Bronchial epithelial cell (primary cell): ENCODE results near the gene POLR3GL. TPM values are rescaled to one million over a fixed set of nuclear protein-coding genes. Genes with fewer than 3 reads are reported as not detected.
"Not testable (repeated sequence)": the region's sequence is repeated elsewhere in the genome, so short reads cannot be mapped to it uniquely, and the experiment has no call there.

ENCODE experiments used
- DNase-seq: peaks from one replicate; pipeline ENCODE4 v3.0.0-alpha.2; 2010; ENCODE audit warnings: low read depth
- FAIRE-seq: peaks from 2 replicates; lab custom pipeline; 2011; peaks lifted over from hg19 to GRCh38; lab: Jason Lieb, UNC
- H3K27me3 ChIP-seq: 2 replicates; pipeline ENCODE4 v1.5.1; 2011; ENCODE audit warnings: low read length; ENCODE audit not compliant: control insufficient read depth, insufficient read depth
- H3K36me3 ChIP-seq: 2 replicates; pipeline ENCODE4 v1.5.1; 2011; ENCODE audit warnings: low read length; ENCODE audit not compliant: control insufficient read depth, insufficient read depth
- H3K4me3 ChIP-seq: 2 replicates; pipeline ENCODE4 v1.5.1; 2011; ENCODE audit warnings: mild to moderate bottlenecking, low read depth, low read length, control low read depth
- total RNA-seq: library from RNA; depleted of rRNA; stranded (reverse); fragments of >200 nt; gene quantifications from 2 replicates; pipeline ENCODE4 v1.2.1, GENCODE V29; 2014
- TF ChIP-seq, protein P1 (sequence below): IDR thresholded peaks from 2 replicates; pipeline ENCODE4 v1.5.1; 2011; ENCODE audit warnings: mild to moderate bottlenecking, moderate library complexity, low read length, control low read depth, inconsistent platforms; ENCODE audit not compliant: insufficient read depth, severe bottlenecking

Gene POLR3GL
- total RNA-seq, 1 donor from 2014 or later, result 4.7 TPM

DNA sequence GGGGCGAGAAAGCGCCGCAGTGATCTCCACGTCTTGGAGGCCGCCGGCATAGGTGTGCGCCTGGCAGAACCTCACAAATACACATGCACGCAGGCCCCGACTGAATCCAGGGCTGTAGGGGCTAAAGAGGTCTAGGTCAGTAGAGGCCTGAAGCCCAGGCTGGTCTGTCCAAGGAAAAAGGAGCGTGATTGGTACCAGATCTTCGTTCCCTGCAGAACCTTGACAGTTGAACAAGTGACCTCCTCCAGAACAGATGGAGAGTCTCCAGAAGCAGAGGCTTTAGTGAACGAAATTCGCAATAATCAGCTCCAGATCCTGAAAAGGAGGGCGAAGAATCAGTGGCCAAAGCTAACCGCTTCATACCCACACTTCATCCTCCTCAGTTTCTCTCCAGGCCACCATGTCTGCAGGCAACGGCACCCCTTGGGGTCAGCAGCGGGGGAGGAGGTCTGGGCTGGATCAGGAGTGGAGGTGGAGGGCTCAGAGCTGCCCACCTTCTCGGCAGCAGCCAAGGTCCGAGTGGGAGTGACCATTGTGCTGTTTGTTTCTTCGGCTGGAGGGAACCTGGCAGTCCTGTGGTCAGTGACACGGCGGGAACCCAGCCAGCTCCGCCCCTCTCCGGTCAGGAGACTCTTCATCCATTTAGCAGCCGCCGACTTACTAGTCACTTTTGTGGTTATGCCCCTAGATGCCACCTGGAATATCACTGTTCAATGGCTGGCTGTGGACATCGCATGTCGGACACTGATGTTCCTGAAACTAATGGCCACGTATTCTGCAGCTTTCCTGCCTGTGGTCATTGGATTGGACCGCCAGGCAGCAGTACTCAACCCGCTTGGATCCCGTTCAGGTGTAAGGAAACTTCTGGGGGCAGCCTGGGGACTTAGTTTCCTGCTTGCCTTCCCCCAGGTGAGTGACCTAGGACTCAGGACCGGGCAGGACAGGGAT is 45.2 kb upstream of the POLR3GL start:
- FAIRE-seq (no peak), DNase-seq (peak; percentile 27)
- H3K36me3 ChIP-seq, result peaks cover 5% of the 10 kb centered on the region
- no peaks in the 10 kb centered on the region for H3K27me3 ChIP-seq
- TF ChIP-seq, protein P1, sequence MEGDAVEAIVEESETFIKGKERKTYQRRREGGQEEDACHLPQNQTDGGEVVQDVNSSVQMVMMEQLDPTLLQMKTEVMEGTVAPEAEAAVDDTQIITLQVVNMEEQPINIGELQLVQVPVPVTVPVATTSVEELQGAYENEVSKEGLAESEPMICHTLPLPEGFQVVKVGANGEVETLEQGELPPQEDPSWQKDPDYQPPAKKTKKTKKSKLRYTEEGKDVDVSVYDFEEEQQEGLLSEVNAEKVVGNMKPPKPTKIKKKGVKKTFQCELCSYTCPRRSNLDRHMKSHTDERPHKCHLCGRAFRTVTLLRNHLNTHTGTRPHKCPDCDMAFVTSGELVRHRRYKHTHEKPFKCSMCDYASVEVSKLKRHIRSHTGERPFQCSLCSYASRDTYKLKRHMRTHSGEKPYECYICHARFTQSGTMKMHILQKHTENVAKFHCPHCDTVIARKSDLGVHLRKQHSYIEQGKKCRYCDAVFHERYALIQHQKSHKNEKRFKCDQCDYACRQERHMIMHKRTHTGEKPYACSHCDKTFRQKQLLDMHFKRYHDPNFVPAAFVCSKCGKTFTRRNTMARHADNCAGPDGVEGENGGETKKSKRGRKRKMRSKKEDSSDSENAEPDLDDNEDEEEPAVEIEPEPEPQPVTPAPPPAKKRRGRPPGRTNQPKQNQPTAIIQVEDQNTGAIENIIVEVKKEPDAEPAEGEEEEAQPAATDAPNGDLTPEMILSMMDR, result no peak
- H3K4me3 ChIP-seq, result peak overlapping the region; percentile 96

- H3K36me3 ChIP-seq, H3K4me3 ChIP-seq: not testable (repeated sequence)
These were observed 44.2 kb upstream of the POLR3GL start for GRCh38 chr1:145920297-145920696.

GRCh38 chr1:145922266-145922665 is 42.2 kb upstream of the POLR3GL start:
- H3K4me3 ChIP-seq, result no peak overlapping the region
- peaks cover 6% of the 10 kb centered on the region for H3K36me3 ChIP-seq
- FAIRE-seq, result no peak
- H3K27me3 ChIP-seq, result no peaks in the 10 kb centered on the region
- TF ChIP-seq, protein P1, result no peak
- DNase-seq, result no peak

More at GRCh38 chr1:145920297-145920696, 44.2 kb upstream of the POLR3GL start:
- FAIRE-seq, H3K27me3 ChIP-seq, DNase-seq: not testable (repeated sequence)

DNA sequence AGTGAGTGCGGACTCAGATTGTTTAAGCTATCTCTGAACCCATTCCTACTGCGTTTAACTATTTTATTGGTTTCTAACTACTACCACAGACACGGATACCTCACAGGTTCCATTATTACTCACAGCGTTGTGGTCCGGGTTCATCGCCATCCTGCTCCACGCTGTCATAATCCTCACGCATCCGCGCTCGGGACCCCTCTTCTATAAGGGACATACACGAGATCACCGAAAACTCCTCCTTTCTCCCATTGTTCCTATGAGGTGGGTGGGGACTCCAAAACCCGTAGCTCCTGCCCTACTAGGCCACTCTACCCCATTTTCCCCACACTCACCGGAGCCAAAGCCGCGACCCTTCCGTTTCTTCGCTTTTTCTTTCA is 37.8 kb upstream of the POLR3GL start:
- H3K27me3 ChIP-seq, result no peaks in the 10 kb centered on the region
- peak overlapping the region; percentile 60 for H3K4me3 ChIP-seq
- H3K36me3 ChIP-seq, result peaks cover 6% of the 10 kb centered on the region
- no peak for DNase-seq
- no peak for FAIRE-seq
- TF ChIP-seq, protein P1, result no peak

- peaks cover 6% of the 10 kb centered on the region for H3K36me3 ChIP-seq
- H3K4me3 ChIP-seq, result peak within 1 kb of the TSS; percentile 60
- no peaks in the 10 kb centered on the region for H3K27me3 ChIP-seq
- no peak for FAIRE-seq
- TF ChIP-seq, protein P1, result peak; percentile 56
- peak; percentile 98 for DNase-seq
These were observed 37.2 kb upstream of the POLR3GL start, which contains the start of gene RBM8A for GRCh38 chr1:145927063-145927886. TSS of gene RBM8A (minus strand) at chr1:145927484. CDS start at chr1:145927426, 58 bp downstream.
